ENCODE results near the gene MASP1.
"Not testable (repeated sequence)": the region's sequence is repeated elsewhere in the genome, so short reads cannot be mapped to it uniquely, and the experiment has no call there.

Gene MASP1

DNA sequence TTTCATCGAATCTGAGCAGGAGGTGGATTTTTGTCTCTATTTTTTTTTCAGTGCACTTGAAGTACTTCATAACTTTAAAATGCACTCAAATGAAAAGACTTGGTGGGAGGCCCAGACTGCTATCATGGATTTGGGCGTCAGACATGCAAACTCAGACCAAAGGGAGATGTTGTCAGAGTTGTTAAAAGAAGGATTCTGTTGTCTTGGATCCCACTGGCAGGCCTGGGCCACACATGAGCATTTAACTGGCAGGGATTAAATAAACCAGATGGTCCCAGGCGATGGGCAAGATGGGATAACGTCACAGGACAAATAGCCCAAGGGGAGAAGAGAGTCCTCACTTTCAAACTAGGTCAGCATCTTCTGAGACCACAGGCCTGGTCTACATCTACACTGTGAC lies 78.8 kb downstream of the MASP1 start:
- no peak for DNase-seq

DNA sequence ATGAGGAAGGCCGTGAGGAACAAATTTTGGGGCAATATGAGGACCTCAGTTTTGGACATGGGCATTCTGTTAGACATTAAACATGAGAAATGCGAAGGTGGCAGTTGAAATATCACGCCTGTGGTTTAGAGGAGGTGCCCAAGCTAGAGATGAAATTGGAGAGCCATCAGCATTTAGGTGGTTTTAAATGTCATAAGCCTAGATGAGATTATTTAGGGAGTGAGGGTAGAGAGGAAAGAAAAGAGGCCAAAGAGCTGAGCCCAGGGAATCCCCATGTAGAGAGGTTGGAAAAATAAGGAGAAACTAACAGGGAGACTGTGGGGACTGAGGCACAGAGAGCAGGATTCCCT lies 79.4 kb downstream of the MASP1 start:
- DNase-seq, result no peak

DNA sequence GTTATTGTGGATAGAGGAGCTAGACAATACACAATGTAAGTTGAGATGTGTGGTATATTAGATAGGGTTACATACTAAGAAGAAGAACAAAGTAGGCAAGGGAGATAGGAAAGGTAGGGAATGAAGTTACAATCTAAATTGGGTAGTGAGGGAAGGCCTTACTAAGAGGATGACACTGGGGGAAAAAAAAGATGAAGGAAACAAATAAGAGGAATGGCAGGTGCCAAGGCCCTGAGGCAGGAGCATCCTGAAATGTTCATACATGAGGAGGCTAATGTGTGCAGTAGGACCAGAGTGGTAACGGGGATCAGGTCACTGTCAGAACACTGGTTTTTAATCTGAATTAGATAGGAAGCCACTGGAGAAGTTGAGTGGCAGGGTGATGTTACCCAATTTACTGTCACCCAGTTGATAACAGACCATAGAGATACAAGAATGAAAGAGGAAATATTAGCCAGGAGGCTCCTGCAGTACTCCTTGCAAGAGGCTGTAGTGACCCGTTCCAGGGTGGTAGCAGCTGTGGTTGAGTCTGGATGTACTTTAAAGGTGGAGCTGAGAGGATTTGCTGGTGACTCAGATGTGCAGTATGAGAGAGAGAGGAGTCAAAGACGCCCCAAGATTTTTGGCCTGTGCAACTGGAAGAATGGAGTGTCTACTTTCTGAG lies 79.9 kb downstream of the MASP1 start:
- no peak for DNase-seq

DNA sequence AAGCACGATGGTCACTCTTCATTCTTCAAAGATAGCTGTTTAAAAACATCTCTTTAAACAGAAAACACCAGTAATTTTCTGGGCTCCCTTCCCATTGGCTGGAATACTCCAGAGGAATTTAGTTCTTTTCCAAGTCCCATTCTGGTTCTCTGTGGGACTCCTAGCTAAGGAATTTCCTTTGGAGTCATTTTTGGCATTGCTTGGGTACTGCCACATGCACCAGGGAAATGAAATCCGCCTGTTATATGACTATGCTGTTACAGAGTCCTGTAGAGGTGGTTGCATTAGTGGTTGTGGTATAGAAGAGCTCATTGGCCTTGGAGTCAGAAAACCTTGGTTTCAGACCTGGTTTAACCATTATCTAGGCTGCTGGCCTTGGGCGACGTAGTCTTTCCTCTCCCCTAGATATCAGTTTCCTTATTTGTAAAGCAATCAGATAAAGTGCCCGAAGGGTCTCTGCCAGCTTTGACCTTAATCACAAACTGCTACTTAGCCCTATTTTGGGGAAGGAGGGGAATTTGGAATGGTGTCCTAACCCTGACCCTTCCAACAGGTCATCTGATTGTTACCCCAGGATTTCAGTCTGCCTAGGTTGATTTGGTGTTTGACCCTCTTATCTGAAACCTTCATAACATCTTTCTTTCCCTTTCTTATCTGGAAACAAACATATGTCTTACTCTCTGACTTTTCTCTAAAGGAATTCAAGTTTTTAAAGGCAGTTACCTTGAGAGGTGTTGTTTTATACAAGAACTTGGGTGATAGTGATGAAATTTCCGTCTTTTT lies 80.8 kb downstream of the MASP1 start:
- no peak for DNase-seq

DNA sequence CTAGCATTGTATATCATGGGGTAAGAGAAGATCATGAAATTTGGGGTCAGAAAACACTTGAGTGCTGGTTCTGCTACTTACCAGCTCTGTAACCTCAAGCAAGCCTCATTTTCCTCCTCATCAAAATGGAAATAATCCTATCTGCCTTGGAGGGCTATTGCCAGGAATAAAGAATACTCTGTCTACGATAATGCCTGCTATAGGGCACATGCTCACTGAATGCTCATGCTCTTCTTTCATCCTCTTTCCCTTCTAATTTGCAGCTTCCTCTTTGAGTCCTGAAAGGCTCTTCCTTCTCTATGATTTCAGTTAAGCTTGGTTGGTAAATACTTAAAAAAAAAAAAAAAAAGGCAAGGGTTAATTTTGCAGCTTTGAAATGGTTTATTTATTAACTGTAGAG lies 81.4 kb downstream of the MASP1 start:
- DNase-seq, result no peak

DNA sequence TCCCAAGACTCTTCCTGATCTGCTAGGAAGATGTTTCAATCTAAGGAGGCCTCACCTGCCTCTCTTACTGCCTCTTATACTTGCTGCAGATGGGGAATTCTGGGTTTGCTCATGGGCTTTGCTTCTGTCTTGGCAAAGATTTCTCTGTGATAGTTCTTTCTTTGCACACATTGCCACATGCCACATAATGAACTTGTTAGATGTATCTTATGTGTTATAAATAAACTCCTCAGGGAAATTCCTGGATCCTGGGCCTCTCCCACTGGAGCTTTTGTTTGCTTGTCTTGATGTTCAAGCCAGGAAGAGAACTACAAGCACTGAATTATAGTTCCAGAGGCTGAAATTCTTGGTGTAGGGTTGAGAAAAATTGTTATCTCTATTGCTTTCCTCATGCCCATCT lies 82.0 kb downstream of the MASP1 start:
- DNase-seq, result no peak

DNA sequence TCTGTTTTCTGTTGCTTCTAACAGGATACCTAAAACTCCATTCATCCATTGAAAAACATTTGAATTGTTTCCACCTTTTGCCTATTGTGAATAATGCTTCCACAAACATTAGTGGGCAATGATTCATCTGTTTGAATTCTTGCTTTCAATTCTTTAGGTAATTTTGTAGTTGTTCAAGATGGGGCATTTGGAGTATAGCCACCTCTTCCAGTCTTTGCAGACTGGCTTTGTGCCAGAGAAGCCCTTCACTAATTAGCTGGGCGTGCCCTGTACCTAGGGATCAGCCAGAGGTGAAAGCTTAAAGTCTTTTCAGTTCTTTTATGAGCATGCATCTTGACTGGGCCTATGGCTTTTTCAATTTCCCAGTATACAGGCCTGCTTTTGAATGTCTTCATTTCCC lies 83.4 kb downstream of the MASP1 start:
- no peak for DNase-seq

DNA sequence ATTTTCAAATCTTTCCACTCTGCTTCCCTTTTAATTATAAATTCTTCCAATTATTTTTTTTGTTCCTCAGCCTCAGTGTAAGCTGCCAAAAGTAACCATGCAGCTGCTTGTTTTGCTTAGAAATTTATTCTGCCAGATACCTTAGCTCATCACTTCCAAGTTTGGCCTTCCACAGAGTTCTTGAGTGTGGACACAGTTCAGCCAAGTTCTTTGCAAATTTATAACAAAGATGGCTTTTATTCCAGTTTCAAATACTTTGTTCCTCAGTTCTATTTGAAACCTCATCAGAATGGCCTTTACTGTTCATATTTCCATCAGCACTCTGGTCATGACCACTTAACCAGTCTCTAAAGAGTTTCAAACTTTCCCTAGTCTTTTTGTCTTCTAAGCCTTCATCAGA lies 83.9 kb downstream of the MASP1 start:
- DNase-seq, result no peak

DNA sequence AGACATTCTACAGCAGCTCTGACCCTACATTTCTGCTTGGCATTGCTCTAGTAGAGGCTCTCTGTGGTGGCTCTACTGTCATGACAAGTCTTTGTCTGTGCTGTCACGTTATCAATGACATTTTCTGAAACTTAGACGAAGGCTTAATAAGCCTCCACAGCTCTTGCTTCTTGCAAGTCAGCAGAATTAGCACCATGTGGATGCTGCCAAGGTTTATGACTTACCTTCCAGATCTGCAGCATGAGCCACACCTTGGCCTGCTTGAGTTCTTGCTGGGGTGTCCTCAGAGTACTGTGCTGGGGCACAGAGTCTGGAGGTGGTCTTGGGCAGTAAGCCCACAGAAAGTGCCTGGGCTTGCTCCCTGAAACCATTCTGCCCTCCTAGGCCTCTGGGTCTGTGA lies 84.5 kb downstream of the MASP1 start:
- DNase-seq, result no peak

DNA sequence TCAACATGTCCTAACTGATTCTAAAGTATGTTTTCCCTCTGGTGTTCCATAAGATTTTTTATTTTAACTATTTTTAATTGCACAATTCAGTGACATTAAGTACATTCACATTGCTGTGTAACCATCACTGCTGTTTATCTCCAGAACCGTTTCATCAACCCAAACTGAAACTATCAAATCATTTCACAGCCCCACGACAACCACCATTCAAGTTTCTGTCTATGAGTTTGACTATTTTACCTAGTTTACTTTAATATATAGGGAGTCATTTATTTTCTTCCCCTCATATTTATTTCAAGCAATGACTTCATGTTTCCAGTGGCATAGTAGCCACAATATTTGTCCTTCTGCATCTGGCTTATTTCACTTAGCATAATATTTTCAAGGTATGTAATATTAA lies 85.9 kb downstream of the MASP1 start:
- DNase-seq, result no peak

DNA sequence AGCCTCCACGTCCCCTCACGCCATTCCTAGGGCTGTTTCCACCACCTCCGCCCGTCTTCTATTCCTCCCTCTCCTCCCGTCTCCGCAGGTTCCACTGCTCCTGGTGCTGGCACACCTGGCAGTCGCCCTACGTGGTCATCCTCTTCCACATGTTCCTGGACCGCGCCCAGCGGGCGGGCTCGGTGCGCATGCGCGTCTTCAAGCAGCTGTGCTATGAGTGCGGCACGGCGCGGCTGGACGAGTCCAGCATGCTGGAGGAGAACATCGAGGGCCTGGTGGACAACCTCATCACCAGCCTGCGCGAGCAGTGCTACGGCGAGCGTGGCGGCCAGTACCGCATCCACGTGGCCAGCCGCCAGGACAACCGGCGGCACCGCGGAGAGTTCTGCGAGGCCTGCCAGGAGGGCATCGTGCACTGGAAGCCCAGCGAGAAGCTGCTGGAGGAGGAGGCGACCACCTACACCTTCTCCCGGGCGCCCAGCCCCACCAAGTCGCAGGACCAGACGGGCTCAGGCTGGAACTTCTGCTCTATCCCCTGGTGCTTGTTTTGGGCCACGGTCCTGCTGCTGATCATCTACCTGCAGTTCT lies 92.0 kb downstream of the MASP1 start:
- not testable (repeated sequence) for DNase-seq

DNA sequence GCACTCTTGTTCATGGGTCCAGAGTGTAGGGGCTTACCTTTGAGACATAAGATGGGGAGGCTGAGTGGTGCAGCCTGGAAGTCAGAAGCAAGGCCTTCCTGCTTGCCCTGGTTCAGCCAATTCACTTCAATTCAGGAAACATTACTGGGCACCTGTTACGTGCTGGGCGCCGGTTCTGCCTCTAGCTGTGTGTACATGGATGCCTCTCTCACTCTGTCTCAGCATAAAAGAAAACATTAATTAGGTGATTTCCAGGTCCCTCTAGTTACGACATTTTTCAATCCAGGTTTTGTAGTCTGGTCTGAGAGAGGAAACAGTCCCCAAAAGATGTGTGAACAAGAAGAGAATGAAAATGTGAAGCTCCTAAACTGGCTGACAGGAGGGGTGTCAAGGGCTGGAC lies 93.0 kb downstream of the MASP1 start:
- no peak for DNase-seq

DNA sequence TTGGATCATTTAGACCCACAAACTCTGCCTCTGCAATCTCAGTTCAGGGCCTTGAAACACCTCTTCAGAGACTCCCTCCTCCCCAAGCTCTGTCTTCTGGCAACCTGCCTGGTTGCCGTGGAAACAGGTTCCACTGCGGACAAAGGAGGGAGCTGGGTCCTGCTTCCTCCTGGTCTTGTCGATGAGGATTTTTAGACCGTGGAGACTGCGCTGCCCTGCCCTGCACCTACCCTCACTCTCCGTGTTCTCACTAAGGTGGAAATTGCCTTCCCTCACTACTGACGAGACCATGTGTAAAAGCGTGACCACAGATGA lies 94.2 kb downstream of the MASP1 start, which contains the start of gene RTP1:
RTP1 (plus strand) TSS at position 152 of the 315 bp plus-strand sequence; CDS start at position 182, 30 bp downstream.
- DNase-seq, result no peak

DNA sequence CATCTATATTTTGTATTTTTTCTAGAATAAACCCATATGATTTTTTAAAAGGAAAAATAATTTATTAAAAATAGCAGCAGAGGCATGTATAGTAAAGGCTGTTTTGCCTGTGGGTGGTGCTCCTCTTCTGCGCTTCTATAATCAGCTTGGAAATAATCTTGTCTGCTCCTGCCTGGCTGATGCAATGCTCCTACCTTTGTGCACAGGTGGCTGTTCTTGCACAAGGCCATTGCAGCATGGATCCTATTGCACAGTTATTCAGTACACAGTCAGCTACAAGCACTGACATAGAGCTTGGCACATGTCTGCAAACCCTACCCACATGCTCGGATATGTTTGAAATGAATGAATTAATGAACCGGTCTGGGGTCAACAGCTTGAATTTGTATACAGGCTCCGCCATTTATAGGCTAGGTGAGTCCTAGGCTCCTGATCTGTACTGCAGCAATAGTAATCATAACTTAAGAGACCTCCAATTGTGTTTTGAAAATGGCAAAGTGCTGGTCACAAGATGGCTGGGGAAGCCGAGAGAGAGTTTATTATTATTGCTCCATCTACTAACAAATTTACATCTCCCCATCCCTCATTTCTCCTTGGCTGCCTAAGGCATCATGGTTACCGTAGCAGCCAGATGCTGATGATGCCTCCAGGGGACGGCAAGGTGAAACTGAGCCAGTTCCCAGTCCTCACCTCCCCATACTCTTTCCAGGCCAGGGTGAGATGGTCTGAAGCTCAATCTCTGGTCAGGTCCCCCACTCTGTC lies 94.8 kb downstream of the MASP1 start:
- no peak for DNase-seq

DNA sequence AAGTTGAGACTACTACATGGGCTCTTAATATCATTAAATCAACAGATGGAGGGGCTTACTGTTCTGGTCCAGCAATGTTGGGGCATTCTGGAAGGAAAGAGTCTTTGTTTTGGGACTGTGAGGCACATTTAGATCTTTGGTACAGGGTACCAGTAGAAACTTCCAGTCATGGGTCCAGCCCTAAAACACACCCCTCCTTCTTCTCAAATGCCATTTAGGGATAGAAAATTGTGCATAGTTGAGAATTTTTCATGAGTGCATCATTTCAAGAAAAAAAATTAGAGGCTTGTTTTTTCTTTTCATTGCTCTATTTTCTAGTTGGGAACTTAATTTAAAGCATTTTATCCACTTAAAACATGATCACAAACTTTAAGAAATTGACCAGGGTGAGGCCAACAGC lies 98.4 kb downstream of the MASP1 start:
- DNase-seq, result no peak

DNA sequence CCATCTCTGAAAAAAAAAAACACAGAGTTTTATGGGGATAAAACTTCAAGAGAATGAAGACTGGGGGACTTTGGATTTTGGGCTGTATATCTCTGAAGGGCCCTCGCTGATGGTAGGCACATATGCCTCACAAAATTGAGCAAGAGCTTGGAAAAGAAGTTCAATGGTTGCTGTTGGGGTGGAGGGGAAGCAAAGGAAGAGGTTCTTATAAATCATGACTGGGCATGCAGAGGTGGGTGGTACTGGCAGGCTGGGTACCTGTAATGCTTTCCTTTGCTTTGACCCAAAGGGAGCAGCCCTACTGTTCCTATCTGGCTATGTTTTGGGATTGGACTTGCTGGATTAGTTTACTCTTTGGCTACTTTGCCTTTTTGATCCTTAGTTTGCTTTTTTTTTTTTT lies 100.3 kb downstream of the MASP1 start:
- DNase-seq, result no peak

DNA sequence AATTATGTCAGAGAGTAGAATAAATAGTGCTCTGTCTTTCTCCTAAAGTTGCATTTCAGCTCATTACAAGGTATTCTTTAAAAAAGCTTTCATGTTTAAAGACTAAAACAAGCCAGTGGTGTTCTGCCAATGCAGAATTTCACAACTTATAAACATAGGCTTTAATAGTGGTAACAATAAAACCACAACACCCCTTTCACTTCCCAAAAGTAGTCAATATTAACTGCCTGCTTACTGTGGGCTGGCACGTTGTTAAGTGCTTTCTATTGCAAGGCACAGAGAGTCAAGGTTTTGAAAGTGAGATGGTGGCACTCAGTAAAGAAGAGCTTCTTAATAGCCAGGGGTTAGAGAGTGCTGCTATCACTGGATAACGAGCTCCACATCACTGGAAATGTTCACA lies 102.6 kb downstream of the MASP1 start:
- DNase-seq, result no peak

DNA sequence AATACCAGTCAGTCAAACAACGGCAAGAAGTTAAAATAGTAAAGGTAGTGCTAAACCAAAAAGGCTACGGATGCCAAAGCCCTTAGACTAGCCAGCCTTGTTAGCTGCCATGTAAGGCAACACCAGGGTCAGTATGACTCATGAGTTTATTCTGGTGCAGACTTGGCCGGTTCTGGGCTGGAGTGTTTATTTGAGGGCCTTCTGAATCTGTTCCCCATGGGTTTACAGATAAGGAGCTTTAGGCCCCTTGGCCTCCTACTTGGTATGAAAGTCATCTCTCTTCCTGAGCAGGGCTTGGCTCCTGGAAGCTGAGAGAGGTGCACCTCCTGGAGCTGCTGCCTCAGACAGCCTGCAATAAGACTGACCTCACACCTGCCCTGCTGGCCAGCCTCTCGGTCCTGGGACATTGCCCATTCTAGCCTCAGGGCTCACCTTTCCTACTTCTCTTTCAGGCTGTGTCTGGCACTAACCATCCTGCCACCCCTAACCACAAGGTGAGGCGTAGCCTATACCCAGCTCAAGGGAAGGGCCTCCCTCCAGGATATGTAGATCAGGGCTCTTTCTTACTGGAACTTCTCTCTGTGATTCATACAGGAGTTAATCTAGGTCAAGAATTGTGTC lies 104.6 kb downstream of the MASP1 start:
- no peak for DNase-seq

DNA sequence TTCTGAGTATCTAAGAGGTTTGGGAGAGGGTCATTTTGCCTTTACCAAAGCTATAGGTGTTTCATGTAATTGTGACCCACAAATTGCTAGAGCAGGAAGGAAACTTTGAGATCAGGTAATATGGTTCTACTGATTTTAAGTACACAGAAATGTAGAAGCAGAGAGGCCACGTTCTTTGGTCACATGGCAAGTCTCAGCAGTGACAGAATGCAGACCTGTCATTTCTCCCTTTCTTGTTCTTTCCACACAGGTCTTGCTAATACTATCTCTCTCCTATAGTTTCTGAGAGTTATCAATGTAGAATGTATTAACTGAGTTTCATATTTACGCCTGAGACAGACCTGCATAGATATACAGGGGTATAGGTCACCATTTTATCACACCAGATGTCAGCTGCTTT lies 105.2 kb downstream of the MASP1 start:
- no peak for DNase-seq

DNA sequence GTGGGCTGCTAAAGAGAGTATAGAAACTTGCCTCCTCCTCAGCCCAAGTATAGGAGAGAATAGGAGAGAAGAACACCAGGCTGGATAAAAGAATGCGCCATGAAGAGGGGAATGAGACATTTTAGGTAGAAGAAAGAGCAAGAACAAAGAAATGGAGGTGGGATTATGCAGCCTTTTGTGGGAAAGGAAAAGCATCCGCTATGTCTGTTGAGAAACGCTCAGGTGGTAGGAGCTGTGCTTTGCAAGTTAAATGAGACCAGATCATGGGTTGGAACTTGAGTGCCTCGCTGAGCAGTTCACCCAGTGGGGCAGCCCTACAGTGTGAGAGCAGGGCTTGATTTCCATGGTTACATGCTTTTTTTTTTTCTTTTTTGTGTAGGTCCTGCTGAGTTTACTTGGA lies 105.8 kb downstream of the MASP1 start:
- DNase-seq, result no peak
